ENCODE data around the gene MB21D2.

DNA sequence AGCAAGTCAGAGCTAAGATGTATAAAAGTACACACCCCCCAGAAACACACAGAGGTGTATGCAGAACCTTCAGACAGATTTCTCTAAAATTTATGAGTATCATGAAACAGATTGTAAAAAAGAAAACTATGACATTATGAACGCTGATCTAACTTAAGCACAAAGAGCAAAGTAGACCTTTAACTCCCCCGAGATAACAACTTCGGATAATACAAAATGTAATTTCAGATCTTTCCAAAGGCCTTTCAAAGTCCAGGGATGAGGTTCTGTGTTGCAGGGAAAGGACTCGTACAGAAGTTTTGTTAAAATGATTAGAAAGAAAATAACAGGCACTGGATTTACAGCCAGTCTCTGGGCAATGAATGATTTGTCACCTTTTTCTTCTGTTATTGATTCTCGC lies 97.5 kb downstream of the MB21D2 start:
- TF ChIP-seq CTCF (IDR thresholded peaks at IDR 0.05; ENCODE audit: control extremely low read depth in 1 of 3, insufficient read depth in 1 of 3, low read depth in 1 of 3, low read length in 3 of 3) (no peak), POLR2A (IDR thresholded peaks at IDR 0.05; ENCODE audit: control extremely low read depth in 1 of 2, low read depth in 2 of 2, low read length in 2 of 2) (no peak), EZH2 (IDR thresholded peaks at IDR 0.05; ENCODE audit: low read depth, low read length, severe bottlenecking) (no peak), HDAC6 (IDR thresholded peaks at IDR 0.05; ENCODE audit: low read depth, low read length) (no peak)

All from H1 (cell line).